ENCODE results near the gene LSP1.
"Not testable (repeated sequence)": the region's sequence is repeated elsewhere in the genome, so short reads cannot be mapped to it uniquely, and the experiment has no call there.

LSP1 gene

GRCh38 chr11:1933416-1934334 lies 80.8 kb downstream of the LSP1 start:
- H3K4me1 ChIP-seq (ENCODE audit: control insufficient read depth, insufficient read depth, low read length): no peaks in the 10 kb centered on the region
- no peaks in the 10 kb centered on the region for H3K9me3 ChIP-seq (ENCODE audit: control insufficient read depth, insufficient read depth, low read length)
- no peaks in the 10 kb centered on the region for H3K36me3 ChIP-seq (ENCODE audit: control insufficient read depth, insufficient read depth, low read length)
- no peak overlapping the region for H3K4me3 ChIP-seq (ENCODE audit: low read depth, low read length)
- H3K27me3 ChIP-seq (ENCODE audit: control insufficient read depth, insufficient read depth, low read length): no peaks in the 10 kb centered on the region
- H3K9ac ChIP-seq (ENCODE audit: low read depth, low read length): no peak overlapping the region
- no peak overlapping the region for H3K27ac ChIP-seq (ENCODE audit: low read depth, low read length)

DNA sequence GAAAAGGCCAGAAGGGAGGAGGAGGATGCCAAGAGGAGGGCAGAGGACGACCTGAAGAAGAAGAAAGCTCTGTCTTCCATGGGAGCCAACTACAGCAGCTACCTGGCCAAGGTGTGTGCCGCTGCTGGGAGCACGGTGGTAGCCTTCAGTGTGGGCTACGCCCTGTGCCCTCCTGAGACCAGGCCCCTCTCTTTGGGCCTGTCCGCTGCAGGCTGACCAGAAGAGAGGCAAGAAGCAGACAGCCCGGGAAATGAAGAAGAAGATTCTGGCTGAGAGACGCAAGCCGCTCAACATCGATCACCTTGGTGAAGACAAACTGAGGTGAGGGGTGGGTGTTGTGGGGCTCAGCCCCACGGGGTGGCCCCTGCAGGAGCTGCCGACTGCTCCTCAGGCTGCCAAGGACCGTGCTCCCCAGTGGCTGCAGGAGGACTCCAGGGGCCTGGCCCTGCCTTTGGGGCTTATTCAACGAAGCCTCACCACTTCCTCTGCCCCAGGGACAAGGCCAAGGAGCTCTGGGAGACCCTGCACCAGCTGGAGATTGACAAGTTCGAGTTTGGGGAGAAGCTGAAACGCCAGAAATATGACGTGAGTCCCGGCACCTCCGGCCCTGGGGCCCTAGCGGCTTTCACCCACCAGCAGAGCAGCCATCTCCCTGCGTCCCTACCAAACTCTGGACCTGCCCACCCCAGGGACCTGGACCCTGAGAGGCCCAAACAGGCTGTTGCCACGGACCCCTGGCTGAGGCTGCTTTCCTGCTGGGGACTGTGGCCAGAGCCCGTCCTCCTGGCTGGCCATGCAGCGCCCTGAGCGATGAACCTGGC lies 81.7 kb downstream of the LSP1 start:
- Histone ChIP-seq H3K27ac (ENCODE audit: low read depth, low read length) (no peak overlapping the region), H3K4me1 (ENCODE audit: control insufficient read depth, insufficient read depth, low read length) (no peaks in the 10 kb centered on the region), H3K9ac (ENCODE audit: low read depth, low read length) (no peak overlapping the region), H3K27me3 (ENCODE audit: control insufficient read depth, insufficient read depth, low read length) (no peaks in the 10 kb centered on the region), H3K4me3 (ENCODE audit: low read depth, low read length) (no peak overlapping the region), H3K9me3 (ENCODE audit: control insufficient read depth, insufficient read depth, low read length) (no peaks in the 10 kb centered on the region), H3K36me3 (ENCODE audit: control insufficient read depth, insufficient read depth, low read length) (no peaks in the 10 kb centered on the region)

DNA sequence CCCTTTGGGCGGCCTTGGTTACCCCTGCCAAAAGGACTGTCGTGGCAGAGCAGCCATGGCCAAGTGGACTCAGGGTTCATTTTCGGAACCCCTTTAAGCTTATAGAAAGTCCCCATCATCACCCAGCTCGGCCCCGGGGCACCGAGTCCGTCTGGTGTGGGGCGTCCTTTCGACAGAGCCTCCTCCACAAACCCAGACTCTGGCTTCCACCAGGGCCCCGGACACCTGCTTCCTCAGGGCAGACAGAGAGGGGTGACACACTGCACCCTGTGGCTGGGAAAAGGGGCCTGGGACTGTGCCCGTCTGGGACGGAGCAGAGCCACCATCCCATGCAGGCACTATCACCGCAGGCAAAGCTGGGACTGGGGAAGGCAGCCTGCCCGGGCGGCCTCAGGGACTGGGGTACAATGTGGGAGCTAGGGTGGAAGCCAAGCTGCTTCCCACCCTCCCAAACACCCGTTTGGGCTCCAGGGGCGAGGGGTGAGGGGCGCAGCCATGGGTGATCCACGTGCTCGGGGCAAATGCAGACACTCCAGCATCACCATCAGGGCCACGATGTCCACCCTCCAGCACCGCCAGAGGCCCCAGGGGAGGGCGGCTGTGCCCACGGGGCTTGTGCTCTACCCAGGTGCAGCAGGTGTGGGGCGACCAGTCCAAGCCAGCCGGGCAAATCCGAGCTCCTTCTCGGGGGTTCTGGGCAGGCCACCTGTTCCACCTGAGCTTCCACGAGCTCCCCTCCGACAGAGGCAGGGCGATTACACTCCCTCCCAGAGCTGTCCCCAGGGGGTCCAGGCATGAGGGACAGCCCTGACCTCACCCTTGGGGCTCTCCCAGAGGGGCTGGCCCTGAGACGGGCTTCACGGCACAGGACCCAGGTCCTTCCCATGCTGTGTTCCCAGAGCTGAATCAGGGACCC lies 82.5 kb downstream of the LSP1 start:
- no peaks in the 10 kb centered on the region for H3K27me3 ChIP-seq (ENCODE audit: control insufficient read depth, insufficient read depth, low read length)
- no peaks in the 10 kb centered on the region for H3K4me1 ChIP-seq (ENCODE audit: control insufficient read depth, insufficient read depth, low read length)
- no peaks in the 10 kb centered on the region for H3K9me3 ChIP-seq (ENCODE audit: control insufficient read depth, insufficient read depth, low read length)

GRCh38 chr11:1936072-1936780 lies 83.3 kb downstream of the LSP1 start:
- Histone ChIP-seq H3K9ac (ENCODE audit: low read depth, low read length) (no peak overlapping the region), H3K4me1 (ENCODE audit: control insufficient read depth, insufficient read depth, low read length) (no peaks in the 10 kb centered on the region), H3K27ac (ENCODE audit: low read depth, low read length) (no peak overlapping the region), H3K4me3 (ENCODE audit: low read depth, low read length) (no peak overlapping the region), H3K9me3 (ENCODE audit: control insufficient read depth, insufficient read depth, low read length) (no peaks in the 10 kb centered on the region), H3K27me3 (ENCODE audit: control insufficient read depth, insufficient read depth, low read length) (no peaks in the 10 kb centered on the region), H3K36me3 (ENCODE audit: control insufficient read depth, insufficient read depth, low read length) (no peaks in the 10 kb centered on the region)

More for the DNA sequence above, 82.5 kb downstream of the LSP1 start:
- no peak overlapping the region for H3K4me3 ChIP-seq (ENCODE audit: low read depth, low read length)
- H3K9ac ChIP-seq (ENCODE audit: low read depth, low read length): no peak overlapping the region
- no peak overlapping the region for H3K27ac ChIP-seq (ENCODE audit: low read depth, low read length)
- H3K36me3 ChIP-seq (ENCODE audit: control insufficient read depth, insufficient read depth, low read length): no peaks in the 10 kb centered on the region

GRCh38 chr11:1936781-1937615 lies 84.1 kb downstream of the LSP1 start:
- H3K27ac ChIP-seq (ENCODE audit: low read depth, low read length): no peak overlapping the region
- no peak overlapping the region for H3K4me3 ChIP-seq (ENCODE audit: low read depth, low read length)
- no peaks in the 10 kb centered on the region for H3K9me3 ChIP-seq (ENCODE audit: control insufficient read depth, insufficient read depth, low read length)
- H3K4me1 ChIP-seq (ENCODE audit: control insufficient read depth, insufficient read depth, low read length): no peaks in the 10 kb centered on the region
- no peak overlapping the region for H3K9ac ChIP-seq (ENCODE audit: low read depth, low read length)
- H3K27me3 ChIP-seq (ENCODE audit: control insufficient read depth, insufficient read depth, low read length): no peaks in the 10 kb centered on the region
- H3K36me3 ChIP-seq (ENCODE audit: control insufficient read depth, insufficient read depth, low read length): no peaks in the 10 kb centered on the region

DNA sequence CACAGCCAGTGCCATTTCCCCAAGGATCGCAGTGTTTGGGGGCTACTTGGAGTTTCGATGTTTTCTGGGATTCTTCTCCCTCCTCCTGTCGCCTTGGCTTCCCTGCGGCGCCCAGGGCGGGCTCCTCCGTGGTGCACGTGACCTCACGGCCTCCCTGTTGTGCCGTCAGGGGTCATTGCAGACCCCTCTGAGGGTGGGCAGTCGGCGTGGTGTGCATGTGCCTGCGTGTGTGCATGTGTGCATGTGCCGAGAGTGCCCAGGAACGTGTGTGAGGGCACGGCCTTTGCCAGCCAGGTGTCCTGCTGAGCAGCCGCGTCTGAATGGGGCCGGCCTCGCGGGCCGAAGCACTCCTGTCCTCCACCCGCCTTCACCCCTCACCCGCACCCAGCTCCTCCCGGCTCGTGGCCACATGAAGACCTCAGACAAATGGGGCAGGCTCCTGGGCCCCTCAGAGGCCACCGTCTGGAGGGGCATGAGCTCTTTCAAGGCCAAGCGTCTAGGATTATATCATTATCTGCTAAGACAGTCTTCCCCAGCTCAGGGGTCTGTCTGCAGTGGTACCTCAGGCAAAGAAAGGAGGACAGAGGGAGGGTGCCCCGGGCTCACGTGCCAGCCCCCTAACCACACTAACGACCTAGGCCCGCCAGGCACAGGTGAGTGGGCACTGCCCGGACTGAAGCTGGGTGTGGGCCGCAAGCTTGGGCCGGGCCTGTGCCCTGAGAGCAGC lies 84.9 kb downstream of the LSP1 start:
- no peak overlapping the region for H3K9ac ChIP-seq (ENCODE audit: low read depth, low read length)

DNA sequence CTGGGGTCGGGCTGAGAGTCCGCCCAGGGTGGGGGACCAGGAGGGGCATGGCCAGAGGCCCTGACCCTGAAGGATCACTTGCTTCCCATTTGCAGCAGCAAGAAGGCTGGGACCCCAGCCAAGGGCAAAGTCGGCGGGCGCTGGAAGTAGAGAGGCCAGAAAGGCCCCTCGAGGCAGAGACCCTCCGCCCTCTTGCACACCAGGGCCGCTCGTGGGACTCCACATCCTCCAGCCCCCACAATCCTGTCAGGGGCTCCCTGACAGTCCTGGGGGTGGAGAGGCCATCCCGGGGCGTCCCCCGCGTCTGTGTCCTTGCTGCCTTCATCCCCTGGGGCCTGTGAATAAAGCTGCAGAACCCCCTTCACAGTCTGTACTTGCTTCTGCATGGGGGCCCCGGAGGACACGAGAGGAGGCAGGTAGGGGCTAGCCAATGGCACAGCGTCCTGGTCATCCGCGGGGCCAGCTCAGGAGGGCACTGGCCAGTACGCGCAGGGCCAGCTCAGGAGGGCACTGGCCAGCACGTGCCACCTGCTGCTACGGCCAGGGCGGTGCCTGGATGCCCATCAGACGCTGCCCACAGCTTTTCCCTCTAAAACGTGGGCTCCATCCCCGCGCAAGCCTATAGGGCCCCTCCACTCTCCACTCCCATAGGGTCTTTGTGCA lies 85.6 kb downstream of the LSP1 start:
- no peak overlapping the region for H3K9ac ChIP-seq (ENCODE audit: low read depth, low read length)
- H3K9me3 ChIP-seq (ENCODE audit: control insufficient read depth, insufficient read depth, low read length): no peaks in the 10 kb centered on the region
- no peak overlapping the region for H3K4me3 ChIP-seq (ENCODE audit: low read depth, low read length)
- no peaks in the 10 kb centered on the region for H3K4me1 ChIP-seq (ENCODE audit: control insufficient read depth, insufficient read depth, low read length)
- no peaks in the 10 kb centered on the region for H3K36me3 ChIP-seq (ENCODE audit: control insufficient read depth, insufficient read depth, low read length)
- H3K27me3 ChIP-seq (ENCODE audit: control insufficient read depth, insufficient read depth, low read length): no peaks in the 10 kb centered on the region
- no peak overlapping the region for H3K27ac ChIP-seq (ENCODE audit: low read depth, low read length)

More for the DNA sequence above, 84.9 kb downstream of the LSP1 start:
- Histone ChIP-seq H3K4me1 (ENCODE audit: control insufficient read depth, insufficient read depth, low read length) (no peaks in the 10 kb centered on the region), H3K4me3 (ENCODE audit: low read depth, low read length) (no peak overlapping the region), H3K9me3 (ENCODE audit: control insufficient read depth, insufficient read depth, low read length) (no peaks in the 10 kb centered on the region), H3K36me3 (ENCODE audit: control insufficient read depth, insufficient read depth, low read length) (no peaks in the 10 kb centered on the region), H3K27ac (ENCODE audit: low read depth, low read length) (no peak overlapping the region), H3K27me3 (ENCODE audit: control insufficient read depth, insufficient read depth, low read length) (no peaks in the 10 kb centered on the region)

GRCh38 chr11:1939006-1939625 lies 86.2 kb downstream of the LSP1 start:
- Histone ChIP-seq H3K9me3 (ENCODE audit: control insufficient read depth, insufficient read depth, low read length) (no peaks in the 10 kb centered on the region), H3K27me3 (ENCODE audit: control insufficient read depth, insufficient read depth, low read length) (no peaks in the 10 kb centered on the region), H3K4me3 (ENCODE audit: low read depth, low read length) (no peak overlapping the region), H3K9ac (ENCODE audit: low read depth, low read length) (no peak overlapping the region), H3K36me3 (ENCODE audit: control insufficient read depth, insufficient read depth, low read length) (no peaks in the 10 kb centered on the region), H3K27ac (ENCODE audit: low read depth, low read length) (no peak overlapping the region), H3K4me1 (ENCODE audit: control insufficient read depth, insufficient read depth, low read length) (no peaks in the 10 kb centered on the region)

GRCh38 chr11:1939788-1940187 lies 86.9 kb downstream of the LSP1 start:
- not testable (repeated sequence) for H3K9ac ChIP-seq (ENCODE audit: low read depth, low read length); H3K4me1 ChIP-seq (ENCODE audit: control insufficient read depth, insufficient read depth, low read length); H3K36me3 ChIP-seq (ENCODE audit: control insufficient read depth, insufficient read depth, low read length); H3K4me3 ChIP-seq (ENCODE audit: low read depth, low read length); H3K27me3 ChIP-seq (ENCODE audit: control insufficient read depth, insufficient read depth, low read length); H3K9me3 ChIP-seq (ENCODE audit: control insufficient read depth, insufficient read depth, low read length); H3K27ac ChIP-seq (ENCODE audit: low read depth, low read length)
